Prostate gland (tissue), 2 donors: Measurements from ENCODE around the gene HGFAC. TPM values are rescaled to one million over a fixed set of nuclear protein-coding genes. Genes with fewer than 3 reads are reported as not detected.
"Not testable (repeated sequence)": the region's sequence is repeated elsewhere in the genome, so short reads cannot be mapped to it uniquely, and the experiment has no call there.

Experiments used
- DNase-seq: peaks from one replicate; pipeline ENCODE4 v3.0.0-alpha.2; 2019; ENCODE audit warnings: low spot score
- H3K27ac ChIP-seq, 2 donors: fragments of 200-600 bp; sonication (generic); 2 replicates each; pipeline ENCODE4 v1.5.1; 2017 to 2019
- H3K27me3 ChIP-seq: fragments of 200-600 bp; sonication (generic); replicated peaks from 2 replicates; pipeline ENCODE4 v1.5.1; 2019; ENCODE audit not compliant: insufficient read depth
- H3K36me3 ChIP-seq, 2 donors: fragments of 200-600 bp; sonication (generic); 1 replicate in 1 of 2; 2 replicates in 1 of 2; pipeline versions ENCODE4 v1.5.1 to v1.8.1; 2017 to 2019
- H3K4me1 ChIP-seq: fragments of 200-600 bp; sonication (generic); replicated peaks from 2 replicates; pipeline ENCODE4 v1.5.1; 2019
- H3K4me3 ChIP-seq, 2 donors: fragments of 200-600 bp; sonication (generic); 2 replicates each; pipeline ENCODE4 v1.5.1; 2017 to 2019
- H3K9me3 ChIP-seq: fragments of 200-600 bp; sonication (generic); 2 replicates; pipeline ENCODE4 v1.5.1; 2017
- POLR2A ChIP-seq: fragments of 450-650 bp; IDR thresholded peaks from one replicate; pipeline ENCODE4 v1.6.1; 2016; ENCODE audit warnings: antibody characterized with exemption, mild to moderate bottlenecking
- POLR2AphosphoS5 ChIP-seq: sonication (generic); formaldehyde crosslinking; IDR thresholded peaks from one replicate; pipeline ENCODE4 v1.6.1; 2017; ENCODE audit warnings: antibody characterized with exemption
- WGBS: methylation state at CpG from one replicate; pipeline ENCODE4 v1.1.5; 2018; 5-methylcytosine and 5-hydroxymethylcytosine counted together
- intact Hi-C: fragments of 100-400 bp; cut with DNase I; formaldehyde crosslinking; loops from one replicate; pipeline ENCODE4 v1.14.2; 2022
- total RNA-seq, 2 donors: library from RNA; depleted of rRNA; stranded (reverse); fragments of >200 nt; gene quantifications; one replicate each; pipeline ENCODE4 v1.1.0, GENCODE V29; 2016
- TF ChIP-seq, protein P1 (sequence below), 4 experiments: fragments of 200-600 bp in 2 of 4; fragments of 450-650 bp in 2 of 4; sonication (generic) in 2 of 4; IDR thresholded peaks; 1 replicate in 3 of 4; 2 replicates in 1 of 4; pipeline ENCODE4 v1.5.1; 2016 to 2019; ENCODE audit warnings: antibody characterized with exemption in 4 of 4, mild to moderate bottlenecking in 2 of 4, moderate library complexity in 2 of 4

Gene HGFAC
- total RNA-seq, 2 donors from 2014 or later, result 0.27 to 1.9 TPM

DNA sequence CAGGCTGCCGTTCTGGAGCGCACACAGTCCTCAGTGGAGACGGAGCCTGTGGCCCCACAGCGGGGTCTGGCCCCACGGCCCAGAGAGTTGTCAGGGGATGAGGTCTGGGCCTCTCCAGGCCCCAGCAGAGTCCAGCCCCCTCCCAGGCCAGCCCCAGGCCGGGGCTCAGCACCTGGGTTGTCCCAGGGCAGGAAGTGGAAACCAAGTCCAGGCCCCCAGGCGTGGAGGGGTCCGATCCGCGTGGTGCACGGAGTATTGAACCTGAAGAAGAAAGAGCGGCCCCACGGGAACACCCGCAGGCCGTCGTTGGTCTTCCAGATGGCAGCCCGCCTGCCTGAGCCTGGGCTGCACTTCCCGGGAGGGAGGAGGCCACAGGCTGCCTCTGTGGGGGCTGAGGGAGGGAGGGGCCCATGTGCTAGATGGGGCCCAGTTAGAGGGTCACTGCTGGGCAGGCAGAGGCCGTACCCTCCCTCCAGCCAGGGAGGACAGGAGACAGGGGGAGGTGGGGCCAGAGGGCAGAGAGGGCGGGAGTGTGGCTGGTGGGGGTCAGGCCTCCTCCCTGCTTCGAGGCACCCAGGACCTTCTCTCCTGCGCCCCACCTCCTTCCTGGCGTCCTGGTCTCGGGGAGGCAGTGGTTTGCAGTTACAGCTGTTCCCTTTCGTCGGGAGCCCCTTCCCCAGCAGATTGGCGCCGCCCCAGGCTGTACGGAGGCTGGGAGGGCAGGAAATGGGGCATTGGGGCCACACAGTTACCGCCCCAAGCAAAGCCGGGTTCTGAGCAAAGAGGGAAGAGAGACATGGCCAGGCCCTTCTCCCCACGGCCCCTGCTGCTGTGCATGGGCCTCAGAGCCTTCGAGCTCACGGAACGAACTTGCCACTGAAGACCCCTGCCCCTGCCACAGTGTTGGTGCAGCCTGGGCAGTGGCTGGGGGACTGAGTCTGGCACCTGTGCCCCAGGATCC, 8.1 kb downstream of the HGFAC start:
- H3K4me1 ChIP-seq, result no peaks in the 10 kb centered on the region
- no peak overlapping the region for H3K4me3 ChIP-seq
- no peaks in the 10 kb centered on the region for H3K9me3 ChIP-seq
- DNase-seq, result no peak
- intact Hi-C loops, result loop anchor here (5.0 kb wide), 1 partner anchor 248 kb away; no protein-coding TSS in a partner anchor
- 83% methylated on average over 32 of the region's 35 CpGs for WGBS
- H3K27ac ChIP-seq, result no peak overlapping the region
- no peaks in the 10 kb centered on the region for H3K27me3 ChIP-seq
- no peaks in the 10 kb centered on the region for H3K36me3 ChIP-seq
- no peak for TF ChIP-seq POLR2A
- TF ChIP-seq, protein P1, sequence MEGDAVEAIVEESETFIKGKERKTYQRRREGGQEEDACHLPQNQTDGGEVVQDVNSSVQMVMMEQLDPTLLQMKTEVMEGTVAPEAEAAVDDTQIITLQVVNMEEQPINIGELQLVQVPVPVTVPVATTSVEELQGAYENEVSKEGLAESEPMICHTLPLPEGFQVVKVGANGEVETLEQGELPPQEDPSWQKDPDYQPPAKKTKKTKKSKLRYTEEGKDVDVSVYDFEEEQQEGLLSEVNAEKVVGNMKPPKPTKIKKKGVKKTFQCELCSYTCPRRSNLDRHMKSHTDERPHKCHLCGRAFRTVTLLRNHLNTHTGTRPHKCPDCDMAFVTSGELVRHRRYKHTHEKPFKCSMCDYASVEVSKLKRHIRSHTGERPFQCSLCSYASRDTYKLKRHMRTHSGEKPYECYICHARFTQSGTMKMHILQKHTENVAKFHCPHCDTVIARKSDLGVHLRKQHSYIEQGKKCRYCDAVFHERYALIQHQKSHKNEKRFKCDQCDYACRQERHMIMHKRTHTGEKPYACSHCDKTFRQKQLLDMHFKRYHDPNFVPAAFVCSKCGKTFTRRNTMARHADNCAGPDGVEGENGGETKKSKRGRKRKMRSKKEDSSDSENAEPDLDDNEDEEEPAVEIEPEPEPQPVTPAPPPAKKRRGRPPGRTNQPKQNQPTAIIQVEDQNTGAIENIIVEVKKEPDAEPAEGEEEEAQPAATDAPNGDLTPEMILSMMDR (IDR thresholded peaks at IDR 0.05), result no peak
- TF ChIP-seq POLR2AphosphoS5, result no peak

- Histone ChIP-seq H3K4me1 (no peaks in the 10 kb centered on the region), H3K9me3 (no peaks in the 10 kb centered on the region), H3K36me3 (no peaks in the 10 kb centered on the region), H3K27ac (no peak overlapping the region), H3K4me3 (no peak overlapping the region), H3K27me3 (no peaks in the 10 kb centered on the region)
- TF ChIP-seq POLR2AphosphoS5 (no peak), POLR2A (no peak)
- TF ChIP-seq, protein P1 (IDR thresholded peaks at IDR 0.05), result no peak
- WGBS, result 100% methylated on average over 4 of the region's 4 CpGs
- intact Hi-C loops, result no loop called here
- no peak for DNase-seq
These were observed 8.9 kb downstream of the HGFAC start for GRCh38 chr4:3450643-3451042.

DNA sequence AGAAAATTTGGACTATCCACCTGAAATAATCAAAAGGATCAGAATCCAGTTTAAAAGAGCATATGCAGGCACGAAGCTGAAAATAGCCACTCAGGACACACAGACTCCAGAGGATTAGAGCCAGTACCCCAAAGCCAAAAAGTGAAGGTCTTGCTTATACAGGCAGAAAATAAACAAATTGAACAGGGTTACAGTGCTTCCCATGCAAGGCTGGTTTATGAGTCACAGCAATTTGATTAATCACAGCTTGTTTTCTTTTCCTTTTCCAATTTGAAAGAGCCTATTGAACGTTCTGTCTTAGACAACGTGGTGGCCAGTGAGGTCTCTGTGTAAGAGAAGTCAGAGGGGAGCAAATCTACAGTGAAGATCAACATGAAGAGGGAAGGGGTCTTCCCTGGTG, 10.2 kb downstream of the HGFAC start:
- DNase-seq, result no peak
- H3K27ac ChIP-seq, result no peak overlapping the region
- intact Hi-C loops, result no loop called here
- TF ChIP-seq POLR2AphosphoS5 (no peak), POLR2A (no peak)
- TF ChIP-seq, protein P1 (IDR thresholded peaks at IDR 0.05), result no peak
- H3K4me1 ChIP-seq, result no peaks in the 10 kb centered on the region
- H3K27me3 ChIP-seq, result no peaks in the 10 kb centered on the region
- H3K9me3 ChIP-seq, result no peaks in the 10 kb centered on the region
- no peak overlapping the region for H3K4me3 ChIP-seq
- H3K36me3 ChIP-seq, result no peaks in the 10 kb centered on the region
- 30% methylated on average over 3 of the region's 3 CpGs for WGBS

- Histone ChIP-seq H3K27ac (no peak overlapping the region), H3K4me3 (no peak overlapping the region), H3K4me1 (no peaks in the 10 kb centered on the region), H3K36me3 (no peaks in the 10 kb centered on the region), H3K27me3 (no peaks in the 10 kb centered on the region), H3K9me3 (no peaks in the 10 kb centered on the region)
- no peak for TF ChIP-seq POLR2AphosphoS5
- no peak for TF ChIP-seq POLR2A
- TF ChIP-seq, protein P1 (IDR thresholded peaks at IDR 0.05), result no peak
- intact Hi-C loops, result no loop called here
- no peak for DNase-seq
- 82% methylated on average over 7 of the region's 7 CpGs for WGBS
These were observed 10.6 kb downstream of the HGFAC start for GRCh38 chr4:3452376-3452775.

DNA sequence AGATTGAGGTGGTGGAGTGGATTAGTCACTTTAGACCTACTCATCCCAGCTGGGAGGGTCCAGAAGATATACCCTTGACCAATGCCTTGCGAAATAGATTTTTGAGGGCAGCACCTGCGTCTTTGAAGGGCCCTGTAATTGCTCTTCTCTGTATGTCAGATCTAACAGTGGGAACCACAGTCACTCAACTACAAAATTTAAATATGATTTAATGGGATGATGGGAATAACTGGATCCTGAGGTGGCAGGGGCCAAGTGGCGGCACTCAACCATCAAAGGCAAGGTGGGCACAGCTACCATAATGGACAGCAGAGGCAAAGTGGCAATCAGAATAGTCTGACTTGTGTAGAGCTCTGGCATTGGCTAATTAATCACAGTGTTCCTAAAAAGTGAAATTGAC, 13.8 kb downstream of the HGFAC start:
- WGBS, result 92% methylated on average over 3 of the region's 3 CpGs
- H3K36me3 ChIP-seq, H3K4me3 ChIP-seq, H3K27ac ChIP-seq, intact Hi-C loops, H3K27me3 ChIP-seq, H3K4me1 ChIP-seq, H3K9me3 ChIP-seq, DNase-seq: not testable (repeated sequence)
